Measurements from ENCODE around the gene DGUOK.
"Not testable (repeated sequence)": the region's sequence is repeated elsewhere in the genome, so short reads cannot be mapped to it uniquely, and the experiment has no call there.

DGUOK gene

GRCh38 chr2:73931531-73932500, 5.1 kb downstream of the DGUOK start:
- no peak for DNase-seq (ENCODE audit: insufficient read length, low spot score)
- no peak for TF ChIP-seq PAX5 (IDR thresholded peaks at IDR 0.05; ENCODE audit: insufficient read depth, low read length, severe bottlenecking)
- TF ChIP-seq POLR2AphosphoS5 (IDR thresholded peaks at IDR 0.05; ENCODE audit: low read depth, low read length) = 0 out of 2 replicates have a peak, but pooled peaks have one; percentile 13
- no peak for TF ChIP-seq SPI1 (IDR thresholded peaks at IDR 0.05; ENCODE audit: low read depth, low read length)
- FAIRE-seq = no peak

GRCh38 chr2:73933194-73933593, 6.5 kb downstream of the DGUOK start:
- TF ChIP-seq POU2F2 (IDR thresholded peaks at IDR 0.05; ENCODE audit: low read depth, low read length) (no peak), TAF1 (IDR thresholded peaks at IDR 0.05; ENCODE audit: low read depth, low read length) (no peak), PAX5 (IDR thresholded peaks at IDR 0.05; ENCODE audit: insufficient read depth, low read length, severe bottlenecking) (no peak), POLR2AphosphoS5 (IDR thresholded peaks at IDR 0.05; ENCODE audit: low read depth, low read length) (no peak), SPI1 (IDR thresholded peaks at IDR 0.05; ENCODE audit: low read depth, low read length) (no peak), POLR2A (IDR thresholded peaks at IDR 0.05; ENCODE audit: low read depth, low read length) (no peak)
- FAIRE-seq = no peak
- DNase-seq (ENCODE audit: insufficient read length, low spot score) = no peak

- FAIRE-seq (no peak), DNase-seq (ENCODE audit: insufficient read length, low spot score) (no peak)
- TF ChIP-seq POU2F2 (IDR thresholded peaks at IDR 0.05; ENCODE audit: low read depth, low read length) = no peak
- TF ChIP-seq POLR2AphosphoS5 (IDR thresholded peaks at IDR 0.05; ENCODE audit: low read depth, low read length) = no peak
- no peak for TF ChIP-seq PAX5 (IDR thresholded peaks at IDR 0.05; ENCODE audit: insufficient read depth, low read length, severe bottlenecking)
- no peak for TF ChIP-seq SPI1 (IDR thresholded peaks at IDR 0.05; ENCODE audit: low read depth, low read length)
- TF ChIP-seq TAF1 (IDR thresholded peaks at IDR 0.05; ENCODE audit: low read depth, low read length) = no peak
- TF ChIP-seq POLR2A (IDR thresholded peaks at IDR 0.05; ENCODE audit: low read depth, low read length) = no peak
These were observed 9.0 kb downstream of the DGUOK start for GRCh38 chr2:73935641-73936040.

- no peak for DNase-seq (ENCODE audit: insufficient read length, low spot score)
- no peak for FAIRE-seq
These were observed 10.6 kb downstream of the DGUOK start for GRCh38 chr2:73937103-73937885.

GRCh38 chr2:73937899-73938298, 11.2 kb downstream of the DGUOK start:
- TF ChIP-seq TAF1 (IDR thresholded peaks at IDR 0.05; ENCODE audit: low read depth, low read length) = no peak
- no peak for TF ChIP-seq POLR2A (IDR thresholded peaks at IDR 0.05; ENCODE audit: low read depth, low read length)
- DNase-seq (ENCODE audit: insufficient read length, low spot score) (no peak), FAIRE-seq (no peak)

More at GRCh38 chr2:73937103-73937885, 10.6 kb downstream of the DGUOK start:
- no peak for TF ChIP-seq POLR2A (IDR thresholded peaks at IDR 0.05; ENCODE audit: low read depth, low read length)
- TF ChIP-seq PAX5 (IDR thresholded peaks at IDR 0.05; ENCODE audit: insufficient read depth, low read length, severe bottlenecking) = no peak

GRCh38 chr2:73938718-73939352, 12.2 kb downstream of the DGUOK start:
- DNase-seq (ENCODE audit: insufficient read length, low spot score) (no peak), FAIRE-seq (peak; percentile 33)
- no peak for TF ChIP-seq POLR2AphosphoS5 (IDR thresholded peaks at IDR 0.05; ENCODE audit: low read depth, low read length)
- no peak for TF ChIP-seq SPI1 (IDR thresholded peaks at IDR 0.05; ENCODE audit: low read depth, low read length)
- TF ChIP-seq POU2F2 (IDR thresholded peaks at IDR 0.05; ENCODE audit: low read depth, low read length) = no peak
- TF ChIP-seq POLR2A (IDR thresholded peaks at IDR 0.05; ENCODE audit: low read depth, low read length) = no peak

GRCh38 chr2:73939419-73939818, 12.7 kb downstream of the DGUOK start:
- TF ChIP-seq PAX5 (IDR thresholded peaks at IDR 0.05; ENCODE audit: insufficient read depth, low read length, severe bottlenecking) = no peak
- no peak for TF ChIP-seq TAF1 (IDR thresholded peaks at IDR 0.05; ENCODE audit: low read depth, low read length)
- no peak for TF ChIP-seq POLR2A (IDR thresholded peaks at IDR 0.05; ENCODE audit: low read depth, low read length)
- no peak for TF ChIP-seq SPI1 (IDR thresholded peaks at IDR 0.05; ENCODE audit: low read depth, low read length)
- TF ChIP-seq POLR2AphosphoS5 (IDR thresholded peaks at IDR 0.05; ENCODE audit: low read depth, low read length) = no peak
- no peak for TF ChIP-seq POU2F2 (IDR thresholded peaks at IDR 0.05; ENCODE audit: low read depth, low read length)
- DNase-seq (ENCODE audit: insufficient read length, low spot score) (no peak), FAIRE-seq (no peak)

- not testable (repeated sequence) for FAIRE-seq; DNase-seq (ENCODE audit: insufficient read length, low spot score)
These were observed 13.4 kb downstream of the DGUOK start for GRCh38 chr2:73940066-73940465.

GRCh38 chr2:73942664-73943063, 16.0 kb downstream of the DGUOK start:
- TF ChIP-seq POU2F2 (IDR thresholded peaks at IDR 0.05; ENCODE audit: low read depth, low read length) (no peak), SPI1 (IDR thresholded peaks at IDR 0.05; ENCODE audit: low read depth, low read length) (no peak), POLR2A (IDR thresholded peaks at IDR 0.05; ENCODE audit: low read depth, low read length) (no peak), PAX5 (IDR thresholded peaks at IDR 0.05; ENCODE audit: insufficient read depth, low read length, severe bottlenecking) (no peak), TAF1 (IDR thresholded peaks at IDR 0.05; ENCODE audit: low read depth, low read length) (no peak), POLR2AphosphoS5 (IDR thresholded peaks at IDR 0.05; ENCODE audit: low read depth, low read length) (no peak)
- no peak for FAIRE-seq

GRCh38 chr2:73944714-73945113, 18.0 kb downstream of the DGUOK start:
- FAIRE-seq (peak; percentile 68), DNase-seq (ENCODE audit: insufficient read length, low spot score) (no peak)
- TF ChIP-seq POU2F2 (IDR thresholded peaks at IDR 0.05; ENCODE audit: low read depth, low read length) (peak; percentile 40; the same call in 1 of the 2 replicates), PAX5 (IDR thresholded peaks at IDR 0.05; ENCODE audit: insufficient read depth, low read length, severe bottlenecking) (no peak), POLR2AphosphoS5 (IDR thresholded peaks at IDR 0.05; ENCODE audit: low read depth, low read length) (no peak), POLR2A (IDR thresholded peaks at IDR 0.05; ENCODE audit: low read depth, low read length) (0 out of 2 replicates have a peak, but pooled peaks have one; percentile 31), TAF1 (IDR thresholded peaks at IDR 0.05; ENCODE audit: low read depth, low read length) (no peak)

More at GRCh38 chr2:73942664-73943063, 16.0 kb downstream of the DGUOK start:
- no peak for DNase-seq (ENCODE audit: insufficient read length, low spot score)

Data from GM12891 (cell line).